Measurements from ENCODE around the gene GPATCH2L. TPM values are rescaled to one million over a fixed set of nuclear protein-coding genes. Genes with fewer than 3 reads are reported as not detected.

The GPATCH2L gene
- total RNA-seq, 1 donor from 2014 or later: 78.8 TPM

GRCh38 chr14:76121089-76121748 lies 30.5 kb upstream of the GPATCH2L start:
- Mint-ChIP-seq H3K4me3 (ENCODE audit: unreplicated experiment) (no peak overlapping the region), H3K36me3 (ENCODE audit: low read depth, unreplicated experiment) (no peaks in the 10 kb centered on the region), H3K9me3 (ENCODE audit: unreplicated experiment) (no peaks in the 10 kb centered on the region), H3K27me3 (ENCODE audit: unreplicated experiment) (peaks cover 2% of the 10 kb centered on the region), H3K4me1 (ENCODE audit: unreplicated experiment) (no peaks in the 10 kb centered on the region), H3K27ac (ENCODE audit: unreplicated experiment) (no peak overlapping the region)
- no peak for DNase-seq (ENCODE audit: low spot score)
- TF ChIP-seq, protein P1, sequence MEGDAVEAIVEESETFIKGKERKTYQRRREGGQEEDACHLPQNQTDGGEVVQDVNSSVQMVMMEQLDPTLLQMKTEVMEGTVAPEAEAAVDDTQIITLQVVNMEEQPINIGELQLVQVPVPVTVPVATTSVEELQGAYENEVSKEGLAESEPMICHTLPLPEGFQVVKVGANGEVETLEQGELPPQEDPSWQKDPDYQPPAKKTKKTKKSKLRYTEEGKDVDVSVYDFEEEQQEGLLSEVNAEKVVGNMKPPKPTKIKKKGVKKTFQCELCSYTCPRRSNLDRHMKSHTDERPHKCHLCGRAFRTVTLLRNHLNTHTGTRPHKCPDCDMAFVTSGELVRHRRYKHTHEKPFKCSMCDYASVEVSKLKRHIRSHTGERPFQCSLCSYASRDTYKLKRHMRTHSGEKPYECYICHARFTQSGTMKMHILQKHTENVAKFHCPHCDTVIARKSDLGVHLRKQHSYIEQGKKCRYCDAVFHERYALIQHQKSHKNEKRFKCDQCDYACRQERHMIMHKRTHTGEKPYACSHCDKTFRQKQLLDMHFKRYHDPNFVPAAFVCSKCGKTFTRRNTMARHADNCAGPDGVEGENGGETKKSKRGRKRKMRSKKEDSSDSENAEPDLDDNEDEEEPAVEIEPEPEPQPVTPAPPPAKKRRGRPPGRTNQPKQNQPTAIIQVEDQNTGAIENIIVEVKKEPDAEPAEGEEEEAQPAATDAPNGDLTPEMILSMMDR (IDR thresholded peaks at IDR 0.05; ENCODE audit: unreplicated experiment): no peak

DNA sequence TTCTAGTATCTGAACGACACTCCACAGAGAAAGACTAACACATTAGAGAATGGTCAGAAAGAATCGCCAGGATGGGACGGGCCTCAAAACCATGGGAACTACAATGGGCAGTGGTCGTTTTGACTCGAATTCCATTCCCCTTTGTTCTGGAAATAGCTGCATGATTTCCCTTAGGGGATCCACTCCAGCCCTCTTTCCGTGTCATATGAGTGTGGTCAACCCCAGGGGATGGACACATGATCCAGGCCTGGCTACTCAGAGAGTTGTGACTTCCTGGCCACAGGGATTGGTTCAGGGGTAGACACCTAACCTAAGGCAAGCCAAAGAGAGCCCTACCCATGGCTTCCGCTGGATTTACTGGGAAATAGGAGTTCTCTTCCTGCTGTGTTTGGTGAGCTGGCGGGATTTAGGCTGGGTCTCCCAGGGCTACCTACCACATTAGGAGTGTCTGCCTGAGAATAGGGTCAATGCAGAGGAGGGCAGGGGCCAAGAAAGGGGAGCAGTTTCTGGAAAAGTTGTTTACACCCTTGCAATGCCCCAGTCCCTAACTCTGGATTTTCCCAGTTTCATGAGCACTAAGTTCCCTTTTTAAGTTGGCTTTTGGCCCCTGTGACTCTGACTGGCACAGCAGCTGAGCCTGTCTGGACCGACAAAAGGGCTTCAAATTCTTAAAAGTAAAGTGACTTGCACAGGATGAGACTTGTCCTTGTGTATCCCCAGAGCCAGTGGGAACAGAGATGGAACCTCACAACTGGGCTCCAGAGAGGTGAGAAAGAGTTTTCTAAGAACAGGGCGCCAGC lies 28.1 kb upstream of the GPATCH2L start:
- Mint-ChIP-seq H3K36me3 (ENCODE audit: low read depth, unreplicated experiment) (no peaks in the 10 kb centered on the region), H3K4me3 (ENCODE audit: unreplicated experiment) (no peak overlapping the region), H3K9me3 (ENCODE audit: unreplicated experiment) (no peaks in the 10 kb centered on the region), H3K4me1 (ENCODE audit: unreplicated experiment) (no peaks in the 10 kb centered on the region), H3K27ac (ENCODE audit: unreplicated experiment) (no peak overlapping the region), H3K27me3 (ENCODE audit: unreplicated experiment) (no peaks in the 10 kb centered on the region)
- DNase-seq (ENCODE audit: low spot score): no peak
- TF ChIP-seq, protein P1 (IDR thresholded peaks at IDR 0.05; ENCODE audit: unreplicated experiment): no peak

DNA sequence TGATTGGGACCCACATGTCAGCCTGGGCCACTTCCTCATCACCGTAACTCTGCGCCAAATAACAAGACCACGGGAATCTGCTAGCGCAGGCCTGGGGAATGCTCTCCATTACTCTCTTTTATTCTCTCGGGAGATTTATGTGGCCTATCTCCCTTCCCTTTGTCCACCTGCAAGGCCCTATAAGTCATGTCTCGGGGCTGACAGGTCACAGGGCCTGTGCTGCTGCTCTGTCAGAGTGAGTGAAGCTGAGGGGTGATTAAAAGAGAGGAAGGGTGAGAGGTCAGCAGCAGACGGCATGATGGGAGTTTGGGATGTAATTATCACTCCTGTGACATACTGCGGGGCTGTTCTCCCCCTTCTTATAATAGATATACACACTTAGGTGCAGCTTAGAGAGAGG lies 26.2 kb upstream of the GPATCH2L start:
- peaks cover 2% of the 10 kb centered on the region for H3K27me3 Mint-ChIP-seq (ENCODE audit: unreplicated experiment)
- no peaks in the 10 kb centered on the region for H3K4me1 Mint-ChIP-seq (ENCODE audit: unreplicated experiment)
- H3K9me3 Mint-ChIP-seq (ENCODE audit: unreplicated experiment): no peaks in the 10 kb centered on the region
- no peak overlapping the region for H3K27ac Mint-ChIP-seq (ENCODE audit: unreplicated experiment)
- no peaks in the 10 kb centered on the region for H3K36me3 Mint-ChIP-seq (ENCODE audit: low read depth, unreplicated experiment)
- TF ChIP-seq, protein P1 (IDR thresholded peaks at IDR 0.05; ENCODE audit: unreplicated experiment): no peak
- no peak overlapping the region for H3K4me3 Mint-ChIP-seq (ENCODE audit: unreplicated experiment)
- no peak for DNase-seq (ENCODE audit: low spot score)

- H3K4me1 Mint-ChIP-seq (ENCODE audit: unreplicated experiment): no peaks in the 10 kb centered on the region
- H3K9me3 Mint-ChIP-seq (ENCODE audit: unreplicated experiment): no peaks in the 10 kb centered on the region
- no peak overlapping the region for H3K27ac Mint-ChIP-seq (ENCODE audit: unreplicated experiment)
- H3K27me3 Mint-ChIP-seq (ENCODE audit: unreplicated experiment): peaks cover 6% of the 10 kb centered on the region
- no peak overlapping the region for H3K4me3 Mint-ChIP-seq (ENCODE audit: unreplicated experiment)
- DNase-seq (ENCODE audit: low spot score): no peak
- TF ChIP-seq, protein P1 (IDR thresholded peaks at IDR 0.05; ENCODE audit: unreplicated experiment): no peak
- H3K36me3 Mint-ChIP-seq (ENCODE audit: low read depth, unreplicated experiment): no peaks in the 10 kb centered on the region
Measured at GRCh38 chr14:76126076-76126475, 25.6 kb upstream of the GPATCH2L start.
